GM21381 (cell line): ENCODE data around the gene TFCP2L1.
"Not testable (repeated sequence)": the region's sequence is repeated elsewhere in the genome, so short reads cannot be mapped to it uniquely, and the experiment has no call there.

ENCODE experiments used
- ATAC-seq: cut with Tn5 transposase; IDR thresholded peaks from one replicate; pipeline ENCODE4 v1.9.1; 2021; ENCODE audit warnings: mild to moderate bottlenecking, moderate library complexity; ENCODE audit not compliant: unreplicated experiment

The TFCP2L1 gene

DNA sequence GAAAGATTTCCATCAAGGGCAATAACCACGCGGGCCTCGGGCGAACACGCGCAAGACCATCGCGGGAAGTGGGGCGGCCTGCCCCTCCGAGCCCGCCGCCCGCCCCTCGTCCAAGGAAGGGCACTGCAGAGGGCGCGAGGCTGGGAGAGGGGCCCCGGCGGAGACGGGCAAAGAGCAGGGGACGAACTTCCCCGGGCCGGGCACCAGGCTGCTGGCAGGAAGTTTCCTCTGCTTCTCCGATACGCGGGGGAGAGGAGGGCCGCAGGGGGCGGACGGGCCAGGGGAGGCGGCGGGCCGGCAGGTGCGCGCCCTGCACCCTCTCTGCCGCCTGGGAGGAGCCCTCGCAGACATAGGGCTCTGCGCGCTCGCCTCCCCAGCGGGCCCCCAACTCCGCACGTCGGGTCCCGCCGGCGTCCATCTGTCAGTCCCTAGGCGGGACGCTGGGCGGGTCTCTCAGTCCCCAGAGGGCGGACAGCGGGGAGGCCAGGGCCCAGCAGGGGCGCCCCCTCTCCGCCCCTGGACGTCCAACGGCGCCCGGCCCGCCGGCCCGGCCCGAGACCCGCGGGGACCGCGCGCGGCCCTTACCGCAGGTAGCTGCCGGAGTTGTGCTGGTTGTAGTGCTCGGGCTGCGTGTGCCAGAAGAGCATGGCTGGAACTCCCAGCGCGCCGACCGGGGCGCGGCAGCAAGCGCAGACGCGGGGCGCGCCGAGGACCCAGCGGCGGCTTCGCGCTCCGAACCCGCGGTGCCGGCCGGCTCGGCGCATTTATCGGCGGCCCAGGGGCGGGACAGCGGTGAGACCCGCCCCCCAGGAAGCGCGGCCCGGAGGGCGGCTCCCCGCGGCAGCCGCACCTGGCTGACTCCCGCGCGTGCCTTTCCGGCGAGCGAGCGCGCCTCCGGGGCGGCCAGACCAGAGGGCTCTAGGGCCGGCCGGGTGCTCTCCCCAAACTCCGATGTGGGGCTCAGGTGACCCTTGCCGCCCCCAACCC is at the start of gene TFCP2L1:
TFCP2L1 (minus strand) TSS at position 740 of the 987 bp plus-strand sequence; CDS start at position 647, 93 bp downstream.
- ATAC-seq, result peak; percentile 56

GRCh38 chr2:121333834-121334558 is 49.0 kb upstream of the TFCP2L1 start:
- peak; percentile 70 for ATAC-seq

- ATAC-seq, result no peak
Observed at GRCh38 chr2:121333231-121333630, 48.2 kb upstream of the TFCP2L1 start.

DNA sequence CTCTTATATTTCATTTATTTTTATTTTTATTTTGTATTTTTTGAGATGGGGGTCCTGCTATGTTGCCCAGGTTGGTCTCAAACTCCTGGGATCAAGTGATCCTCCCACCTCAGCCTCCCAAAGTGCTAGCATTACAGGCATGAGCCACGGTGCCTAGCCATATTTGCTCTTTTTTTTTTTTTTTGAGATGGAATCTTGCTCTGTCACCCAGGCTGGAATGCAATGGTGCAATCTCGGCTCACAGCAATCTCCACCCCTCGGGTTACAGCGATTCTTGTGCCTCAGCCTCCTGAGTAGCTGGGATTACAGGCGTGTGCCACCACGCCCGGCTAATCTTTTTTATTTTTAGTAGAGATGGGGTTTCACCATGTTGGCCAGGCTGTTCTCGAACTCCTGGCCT is 46.3 kb upstream of the TFCP2L1 start:
- ATAC-seq, result not testable (repeated sequence)

DNA sequence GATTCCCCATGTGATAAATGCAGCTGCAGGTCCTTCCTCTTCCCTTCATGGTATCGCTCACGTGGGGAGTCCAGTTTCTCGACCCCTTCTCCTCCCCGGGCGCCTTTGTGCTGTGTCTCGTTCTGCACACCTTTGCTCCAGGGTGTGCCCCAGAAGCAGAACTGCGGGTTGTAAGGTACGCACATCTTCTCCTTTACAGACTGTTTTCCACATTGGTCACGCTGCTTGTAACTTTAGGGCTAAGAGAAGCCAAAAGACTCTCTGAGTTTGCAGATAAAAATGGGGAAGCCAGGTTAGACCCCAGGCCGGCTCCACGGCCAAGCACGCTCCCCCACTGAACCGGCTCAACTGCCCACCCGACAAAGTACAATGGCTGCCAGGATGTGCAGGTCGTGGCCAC is 45.9 kb upstream of the TFCP2L1 start:
- no peak for ATAC-seq

GRCh38 chr2:121329786-121330185 is 44.8 kb upstream of the TFCP2L1 start:
- ATAC-seq, result no peak

- ATAC-seq, result no peak
Observed at GRCh38 chr2:121326628-121327027, 41.6 kb upstream of the TFCP2L1 start.

DNA sequence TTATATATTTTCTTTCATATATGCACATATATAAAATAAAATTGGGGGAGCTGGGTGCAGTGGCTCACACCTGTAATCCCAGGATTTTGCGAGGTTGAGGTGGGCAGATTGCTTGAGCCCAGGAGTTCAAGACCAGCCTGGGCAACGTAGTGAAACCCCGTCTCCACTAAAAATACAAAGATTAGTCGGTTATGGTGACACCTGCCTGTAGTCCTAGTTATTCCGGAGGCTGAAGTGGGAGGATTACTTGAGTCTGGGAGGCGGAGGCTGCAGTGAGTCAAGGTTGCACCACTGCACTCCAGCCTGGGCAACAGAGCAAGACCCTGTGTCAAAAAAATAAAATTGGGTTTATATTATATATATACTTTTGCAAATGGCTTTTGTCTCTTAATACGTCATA is 39.6 kb upstream of the TFCP2L1 start:
- ATAC-seq, result no peak

- ATAC-seq, result no peak
Observed at GRCh38 chr2:121321476-121321875, 36.5 kb upstream of the TFCP2L1 start.

GRCh38 chr2:121319941-121320340 is 34.9 kb upstream of the TFCP2L1 start:
- no peak for ATAC-seq

- no peak for ATAC-seq
Observed at GRCh38 chr2:121316986-121317385, 32.0 kb upstream of the TFCP2L1 start.

GRCh38 chr2:121313701-121314100 is 28.7 kb upstream of the TFCP2L1 start:
- ATAC-seq, result not testable (repeated sequence)

DNA sequence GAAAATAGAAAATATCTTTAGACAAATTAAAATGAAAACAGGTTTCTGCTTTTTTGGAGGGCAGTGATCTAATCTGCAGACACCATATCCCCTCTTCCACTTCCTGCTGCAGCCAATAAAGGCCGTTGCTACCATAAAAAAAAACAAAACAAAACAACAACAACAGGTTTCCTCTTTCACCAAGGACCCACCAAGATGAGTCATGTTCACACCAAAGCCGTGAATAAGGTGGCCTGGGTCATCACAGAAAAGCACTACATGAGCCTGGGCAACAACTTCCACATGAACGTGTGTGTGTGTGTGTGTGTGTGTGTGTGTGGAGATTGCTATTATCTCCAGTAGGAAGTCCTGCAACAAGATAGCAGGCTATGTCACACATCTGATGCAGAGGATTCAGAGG is 24.8 kb upstream of the TFCP2L1 start:
- no peak for ATAC-seq

GRCh38 chr2:121309323-121309722 is 24.3 kb upstream of the TFCP2L1 start:
- no peak for ATAC-seq

GRCh38 chr2:121307048-121307447 is 22.0 kb upstream of the TFCP2L1 start:
- no peak for ATAC-seq

- no peak for ATAC-seq
Observed at GRCh38 chr2:121304941-121305340, 19.9 kb upstream of the TFCP2L1 start.

- ATAC-seq, result no peak
Observed at GRCh38 chr2:121303531-121304263, 18.7 kb upstream of the TFCP2L1 start.

DNA sequence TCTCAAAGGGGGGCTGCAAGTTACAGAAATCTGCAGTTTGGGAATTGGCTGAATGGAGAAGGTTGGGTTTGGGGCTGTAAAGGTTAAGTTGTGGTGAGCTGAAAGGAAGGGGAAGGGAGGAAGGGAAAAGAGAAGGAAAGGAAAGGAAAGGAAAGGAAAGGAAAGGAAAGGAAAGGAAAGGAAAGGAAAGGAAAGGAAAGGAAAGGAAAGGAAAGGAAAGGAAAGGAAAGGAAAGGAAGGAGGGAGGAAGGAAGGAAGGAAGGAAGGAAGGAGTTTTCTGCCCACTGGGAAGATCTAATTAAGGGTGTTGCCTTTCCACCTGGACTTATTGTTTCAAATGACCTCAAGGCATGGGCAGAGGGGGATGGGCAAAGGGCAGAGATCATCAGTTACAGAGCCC is 16.2 kb upstream of the TFCP2L1 start:
- ATAC-seq, result not testable (repeated sequence)

DNA sequence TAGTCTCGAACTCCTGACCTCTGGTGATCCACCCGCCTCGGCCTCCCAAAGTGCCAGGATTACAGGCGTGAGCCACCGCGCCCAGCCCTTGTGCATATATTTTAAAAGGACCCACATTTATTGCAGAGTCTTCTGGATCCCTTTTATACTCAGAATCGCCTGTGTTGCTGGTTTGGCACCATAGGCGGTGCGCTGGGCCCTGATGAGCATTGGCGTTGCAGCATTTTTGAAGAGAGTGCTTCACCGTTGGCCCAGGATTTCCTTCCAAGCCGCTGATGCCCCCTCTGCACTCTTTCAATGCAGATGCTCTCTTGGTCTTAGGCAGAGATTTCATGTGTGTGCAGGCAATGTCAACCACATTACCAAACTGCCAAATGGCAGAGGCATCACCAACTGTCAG is 13.5 kb upstream of the TFCP2L1 start:
- ATAC-seq, result no peak

DNA sequence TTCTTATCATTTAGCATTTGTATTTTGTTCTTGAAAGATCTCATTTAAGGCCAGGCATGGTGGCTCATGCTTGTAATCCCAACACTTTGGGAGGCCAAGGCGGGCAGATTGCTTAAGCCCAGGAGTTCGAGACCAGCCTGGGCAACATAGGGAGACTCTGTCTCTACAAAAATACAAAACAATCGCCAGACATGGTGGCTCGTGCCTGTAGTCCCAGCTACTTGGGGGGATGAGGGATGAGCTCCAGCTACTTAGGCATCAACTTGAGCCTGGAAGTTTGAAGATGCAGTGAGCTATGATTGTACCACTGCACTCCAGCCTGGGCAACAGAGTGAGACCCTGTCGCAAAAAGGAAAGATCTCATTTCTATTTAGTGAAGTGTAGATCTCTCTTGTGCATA is 12.9 kb upstream of the TFCP2L1 start:
- not testable (repeated sequence) for ATAC-seq

GRCh38 chr2:121297217-121297830 is 12.3 kb upstream of the TFCP2L1 start:
- ATAC-seq, result no peak
